GM23338 (cell line): Measurements from ENCODE around the gene EXOC4. TPM values are rescaled to one million over a fixed set of nuclear protein-coding genes. Genes with fewer than 3 reads are reported as not detected.

Source experiments
- ATAC-seq: fragments of 200-7000 bp; cut with Tn5 transposase; 3 replicates; pipeline ENCODE4 v1.9.1; 2020
- DNase-seq: peaks from one replicate; pipeline ENCODE4 v3.0.0-alpha.2; 2015; ENCODE audit warnings: low spot score
- H2AFZ ChIP-seq: fragments of 200-600 bp; sonication (generic); 2 replicates; pipeline ENCODE4 v1.8.0; 2016; ENCODE audit warnings: antibody characterized with exemption, mild to moderate bottlenecking, moderate library complexity
- H3F3A ChIP-seq: fragments of 200-600 bp; sonication (generic); replicated peaks from 2 replicates; pipeline ENCODE4 v1.8.0; 2017; ENCODE audit warnings: antibody characterized with exemption, mixed run types, low read depth
- H3K27ac ChIP-seq: fragments of 200-600 bp; sonication (generic); 2 replicates; pipeline ENCODE4 v1.6.1; 2016; ENCODE audit warnings: low read depth
- H3K27me3 ChIP-seq: fragments of 200-600 bp; sonication (generic); 2 replicates; pipeline ENCODE4 v1.8.0; 2016; ENCODE audit warnings: mild to moderate bottlenecking, mixed run types, moderate library complexity; ENCODE audit not compliant: insufficient read depth
- H3K36me3 ChIP-seq: fragments of 200-600 bp; sonication (generic); 2 replicates; pipeline ENCODE4 v1.8.0; 2016; ENCODE audit warnings: mild to moderate bottlenecking; ENCODE audit not compliant: insufficient read depth
- H3K4me1 ChIP-seq: fragments of 200-600 bp; sonication (generic); 2 replicates; pipeline ENCODE4 v1.8.0; 2016; ENCODE audit warnings: mild to moderate bottlenecking, moderate library complexity; ENCODE audit not compliant: insufficient read depth
- H3K4me2 ChIP-seq: fragments of 200-600 bp; sonication (generic); 2 replicates; pipeline ENCODE4 v1.7.1; 2017; ENCODE audit warnings: mixed run types
- H3K4me3 ChIP-seq: fragments of 200-600 bp; sonication (generic); 2 replicates; pipeline ENCODE4 v1.6.1; 2016; ENCODE audit warnings: mixed run types
- H3K79me2 ChIP-seq: fragments of 200-600 bp; sonication (generic); replicated peaks from 2 replicates; pipeline ENCODE4 v1.8.0; 2017; ENCODE audit warnings: mild to moderate bottlenecking; ENCODE audit not compliant: insufficient read depth
- H3K9me2 ChIP-seq: fragments of 200-600 bp; sonication (generic); 2 replicates; pipeline ENCODE4 v1.8.0; 2017; ENCODE audit not compliant: insufficient read depth
- H4K20me1 ChIP-seq: fragments of 200-600 bp; sonication (generic); replicated peaks from 2 replicates; pipeline ENCODE4 v1.8.0; 2017; ENCODE audit warnings: mild to moderate bottlenecking; ENCODE audit not compliant: insufficient read depth
- H3K27ac Mint-ChIP-seq: 2 replicates; pipeline ENCODE4 v1.8.0; 2020; ENCODE audit warnings: inconsistent platforms, mild to moderate bottlenecking, moderate library complexity, mixed read lengths
- H3K27me3 Mint-ChIP-seq: 3 replicates; pipeline ENCODE4 v1.8.0; 2022; ENCODE audit warnings: low read depth, mild to moderate bottlenecking, moderate library complexity, mixed read lengths, inconsistent platforms; ENCODE audit not compliant: insufficient read depth, poor library complexity
- H3K36me3 Mint-ChIP-seq: 3 replicates; pipeline ENCODE4 v1.8.0; 2021; ENCODE audit warnings: low read depth, mild to moderate bottlenecking, inconsistent platforms, moderate library complexity, mixed read lengths
- H3K4me1 Mint-ChIP-seq: 3 replicates; pipeline ENCODE4 v1.8.0; 2020; ENCODE audit warnings: mild to moderate bottlenecking, inconsistent platforms, mixed read lengths
- H3K4me3 Mint-ChIP-seq: 3 replicates; pipeline ENCODE4 v1.8.0; 2021; ENCODE audit warnings: moderate library complexity, mild to moderate bottlenecking, inconsistent platforms, mixed read lengths
- H3K9me3 Mint-ChIP-seq: 3 replicates; pipeline ENCODE4 v1.8.0; 2020; ENCODE audit warnings: moderate library complexity, mild to moderate bottlenecking, inconsistent platforms, mixed read lengths
- CREB1 ChIP-seq: fragments of 250-450 bp; sonication (Bioruptor Pico); IDR thresholded peaks from 2 replicates; pipeline ENCODE4 v1.5.0; 2020; ENCODE audit warnings: low read depth, mild to moderate bottlenecking, moderate library complexity
- CTCF ChIP-seq, 2 experiments: fragments of 200-600 bp in 1 of 2; sonication (generic) in 1 of 2; conservative IDR thresholded peaks; 2 replicates each; pipeline versions ENCODE4 v1.5.1 to v1.6.1; 2016 to 2017; ENCODE audit warnings: antibody characterized with exemption in 2 of 2, low read depth in 2 of 2, mild to moderate bottlenecking in 2 of 2, moderate library complexity in 1 of 2
- EZH2phosphoT487 ChIP-seq: fragments of 200-600 bp; sonication (generic); IDR thresholded peaks from one replicate; pipeline ENCODE4 v1.8.1; 2018; ENCODE audit warnings: antibody characterized with exemption; ENCODE audit not compliant: unreplicated experiment
- STAT1 ChIP-seq: IDR thresholded peaks from one replicate; pipeline ENCODE4 v1.6.1; 2016; ENCODE audit warnings: antibody characterized with exemption; ENCODE audit not compliant: unreplicated experiment
- ZNF331 ChIP-seq: fragments of 250-450 bp; sonication (Bioruptor Pico); IDR thresholded peaks from 2 replicates; pipeline ENCODE4 v1.5.0; 2020; ENCODE audit warnings: low read depth, mild to moderate bottlenecking, moderate library complexity
- ZNF462 ChIP-seq: fragments of 250-450 bp; sonication (Bioruptor Pico); IDR thresholded peaks from 2 replicates; pipeline ENCODE4 v1.5.0; 2020; ENCODE audit warnings: mild to moderate bottlenecking, moderate library complexity
- polyA plus RNA-seq: library from polyadenylated mRNA; unstranded; fragments of >200 nt; fragmentation: Nextera tagmentation; extraction: Ambion mirVana; gene quantifications from 2 replicates; pipeline ENCODE4 v1.2.1, GENCODE V29; 2016
- total RNA-seq: library from RNA; depleted of rRNA; stranded (reverse); fragments of >200 nt; shearing (Covaris generic); gene quantifications from 2 replicates; pipeline ENCODE4 v1.2.3, GENCODE V29; 2014

The EXOC4 gene
- total and polyA plus RNA-seq, 2 experiments from 2014 or later: 37.5 to 52.7 TPM

GRCh38 chr7:134047675-134048074 is 794.8 kb downstream of the EXOC4 start (continued):
- TF ChIP-seq ZNF462 (CRISPR knock-in tag) (no peak), CREB1 (CRISPR knock-in tag) (no peak), ZNF331 (CRISPR knock-in tag) (no peak), EZH2phosphoT487 (no peak)

GRCh38 chr7:134048166-134048565 is 795.3 kb downstream of the EXOC4 start:
- Histone ChIP-seq H3K4me2 (no peak overlapping the region), H3K9me2 (0 out of 2 replicates have a peak, but pooled peaks cover 6% of the 10 kb centered on the region), H2AFZ (no peak overlapping the region), H3K4me1 (peaks cover 15% of the 10 kb centered on the region), H3K4me3 (no peak overlapping the region), H3F3A (no peaks in the 10 kb centered on the region), H3K79me2 (no peaks in the 10 kb centered on the region), H3K27ac (no peak overlapping the region), H3K36me3 (no peaks in the 10 kb centered on the region), H3K27me3 (no peaks in the 10 kb centered on the region), H4K20me1 (no peaks in the 10 kb centered on the region)
- peaks cover 29% of the 10 kb centered on the region for H3K4me1 Mint-ChIP-seq
- DNase-seq (no peak), ATAC-seq (no peak)
- peaks cover 3% of the 10 kb centered on the region for H3K27me3 Mint-ChIP-seq
- H3K27ac Mint-ChIP-seq: no peak overlapping the region
- no peak for TF ChIP-seq STAT1
- no peak for TF ChIP-seq CTCF (conservative IDR thresholded peaks at IDR 0.05; ENCODE audit: low read depth in 2 of 2)
- no peak overlapping the region for H3K4me3 Mint-ChIP-seq
- H3K9me3 Mint-ChIP-seq: no peaks in the 10 kb centered on the region
- no peaks in the 10 kb centered on the region for H3K36me3 Mint-ChIP-seq
